ENCODE results near the gene FYCO1.

- TF ChIP-seq EZH2 (IDR thresholded peaks at IDR 0.05; ENCODE audit: borderline replicate concordance, low read length), result no peak
- TF ChIP-seq CTCF (conservative IDR thresholded peaks at IDR 0.05 in 1 of 2, IDR thresholded peaks at IDR 0.05 in 1 of 2; ENCODE audit: extremely low read depth in 1 of 2, insufficient read depth in 1 of 2, low read depth in 1 of 2, low read length in 2 of 2), result no peak
Measured at GRCh38 chr3:45887285-45887684, 108.3 kb downstream of the FYCO1 start.
